Superior temporal gyrus (tissue), 1 donor: Measurements from ENCODE around the gene PLXNA3.
"Not testable (repeated sequence)": the region's sequence is repeated elsewhere in the genome, so short reads cannot be mapped to it uniquely, and the experiment has no call there.

Source experiments
- DNase-seq: peaks from one replicate; pipeline ENCODE4 v3.0.0-alpha.2; 2016; ENCODE audit errors: extremely low spot score

Gene PLXNA3

DNA sequence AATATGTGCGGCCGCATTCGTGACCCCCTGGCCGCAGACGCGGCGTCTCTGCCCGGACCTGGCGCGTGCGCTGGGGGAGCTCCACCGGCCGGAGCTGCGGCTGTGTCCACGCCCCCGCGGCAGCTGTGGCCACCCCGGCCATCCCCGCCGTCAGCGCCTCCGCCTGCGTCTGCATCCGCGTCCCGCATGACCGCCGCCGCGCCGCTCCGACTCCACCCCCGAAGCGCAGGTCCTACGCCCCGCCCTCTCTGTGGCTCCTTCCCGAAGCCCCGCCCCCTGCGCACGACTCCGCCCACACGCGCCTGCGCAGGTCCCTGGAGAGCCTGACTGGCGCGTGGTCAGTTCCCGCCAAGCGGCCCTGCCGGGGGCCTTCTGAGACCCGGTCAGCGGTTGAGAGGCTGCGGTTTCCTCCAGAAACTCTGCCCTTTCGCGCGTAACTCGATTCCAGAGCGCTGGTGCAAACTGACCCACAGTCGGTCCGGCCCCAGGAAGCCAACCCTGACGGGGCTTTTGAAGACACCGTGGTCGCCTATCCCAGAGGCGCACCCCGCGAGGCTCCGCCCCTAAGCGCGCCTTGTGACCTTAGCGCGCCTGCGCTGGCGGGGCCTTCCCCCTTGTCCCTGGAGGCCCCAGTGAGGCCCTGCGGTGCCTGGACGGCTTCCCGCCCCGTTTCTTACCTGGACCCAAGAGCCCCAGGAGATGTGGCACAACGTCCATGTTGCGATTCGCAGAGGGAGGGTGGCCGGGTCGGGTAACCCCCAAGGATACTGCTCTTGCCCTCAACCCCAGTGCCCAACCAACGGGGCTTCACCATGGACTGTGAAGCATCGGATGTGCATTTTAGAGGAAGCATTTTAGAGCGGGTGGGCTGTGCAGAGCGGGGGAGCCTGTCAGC lies 20.9 kb downstream of the PLXNA3 start, which contains the start of gene LAGE3:
Gene LAGE3 (minus strand): TSS at position 554 of the 895 bp plus-strand sequence. CDS start 366 bp downstream, at position 188.
- DNase-seq: peak; percentile 84

DNA sequence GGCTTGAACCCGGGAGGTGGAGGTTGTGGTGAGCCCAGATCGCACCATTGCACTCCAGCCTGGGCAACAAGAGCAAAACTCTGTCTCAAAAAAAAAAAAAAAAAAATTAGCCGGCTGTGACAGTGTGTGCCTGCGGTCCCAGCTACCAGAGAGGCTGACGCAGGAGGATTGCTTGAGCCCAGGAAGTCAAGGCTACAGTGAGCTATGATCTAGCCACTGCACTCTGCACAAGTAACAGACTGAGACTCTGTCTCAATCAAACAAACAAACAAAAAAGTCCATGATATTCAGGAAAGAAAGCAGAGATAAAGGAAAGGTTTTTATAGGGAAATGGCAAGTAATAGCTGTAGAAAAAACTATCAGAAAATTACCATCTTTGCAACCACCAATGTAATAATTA lies 23.1 kb downstream of the PLXNA3 start:
- DNase-seq: no peak

DNA sequence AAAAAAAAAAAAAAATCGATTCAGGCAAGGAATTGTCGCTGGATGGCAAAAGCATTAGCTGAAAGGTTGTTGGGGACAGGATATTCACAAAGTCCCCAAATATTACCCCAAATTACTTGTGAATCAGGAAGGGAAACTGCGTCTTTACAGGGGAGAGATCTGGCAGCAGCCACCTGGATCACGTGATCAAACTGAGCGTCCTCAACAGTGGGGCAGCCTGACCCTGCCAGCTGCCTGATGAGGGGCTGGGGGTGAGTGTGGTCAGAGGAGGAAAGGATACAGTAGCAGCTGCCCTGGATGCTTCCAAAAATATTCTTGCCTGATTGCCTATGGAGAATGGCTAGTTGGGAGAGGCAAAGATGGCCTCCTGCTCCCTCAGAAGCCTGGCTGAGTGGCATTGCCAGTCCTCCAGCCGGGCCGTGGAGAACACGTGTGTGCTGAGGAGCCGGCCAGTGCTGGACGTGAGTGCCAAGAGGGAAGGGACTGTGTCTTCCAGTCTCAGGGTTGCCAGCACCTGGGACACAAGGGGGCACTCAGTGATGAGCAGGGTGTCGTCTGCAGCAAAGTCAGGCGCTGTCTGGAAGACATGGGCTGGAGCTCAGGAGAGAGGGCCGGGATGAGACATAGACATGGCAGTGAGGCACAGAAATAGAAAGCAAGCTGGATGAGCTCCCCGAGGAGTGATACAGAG lies 24.0 kb downstream of the PLXNA3 start:
- no peak for DNase-seq

DNA sequence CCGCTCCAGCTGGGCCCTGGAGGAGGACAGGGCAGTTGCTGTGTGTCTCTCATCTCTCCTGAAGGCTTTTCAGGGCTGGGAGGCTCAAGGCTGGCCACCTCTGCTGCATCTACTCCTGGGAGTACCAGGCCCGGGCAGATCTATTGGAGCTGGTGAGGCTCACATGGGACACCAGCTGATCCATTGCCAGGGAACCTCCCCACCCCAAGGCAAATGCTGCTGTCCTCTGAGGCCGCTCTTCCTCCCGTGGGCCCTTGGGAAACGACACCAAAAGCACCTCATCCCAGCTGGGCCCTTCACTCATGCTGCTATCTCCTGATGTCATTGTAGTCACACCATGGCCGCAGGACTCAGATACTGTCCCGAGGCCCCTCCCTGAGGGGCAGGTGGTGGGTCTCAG lies 24.7 kb downstream of the PLXNA3 start:
- no peak for DNase-seq

DNA sequence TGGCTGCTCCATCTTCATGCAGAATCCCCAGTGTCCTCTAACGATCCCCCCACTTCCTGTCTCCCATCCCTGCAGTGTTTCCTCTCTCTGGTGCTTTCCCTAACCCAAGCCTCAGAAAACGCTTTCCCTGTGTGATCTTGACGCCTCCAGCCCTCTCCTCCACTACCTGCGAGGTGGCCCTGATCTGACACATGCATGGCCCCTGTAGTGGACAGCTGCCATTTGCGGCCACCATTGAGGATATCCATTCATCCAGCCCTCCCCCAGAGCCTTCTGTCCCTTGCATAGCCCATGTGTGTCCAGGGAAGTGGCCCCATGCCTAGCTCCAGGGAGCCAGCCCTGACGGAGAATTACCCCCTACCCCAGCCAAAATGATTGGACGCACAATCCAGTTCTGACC lies 25.2 kb downstream of the PLXNA3 start:
- DNase-seq: no peak

DNA sequence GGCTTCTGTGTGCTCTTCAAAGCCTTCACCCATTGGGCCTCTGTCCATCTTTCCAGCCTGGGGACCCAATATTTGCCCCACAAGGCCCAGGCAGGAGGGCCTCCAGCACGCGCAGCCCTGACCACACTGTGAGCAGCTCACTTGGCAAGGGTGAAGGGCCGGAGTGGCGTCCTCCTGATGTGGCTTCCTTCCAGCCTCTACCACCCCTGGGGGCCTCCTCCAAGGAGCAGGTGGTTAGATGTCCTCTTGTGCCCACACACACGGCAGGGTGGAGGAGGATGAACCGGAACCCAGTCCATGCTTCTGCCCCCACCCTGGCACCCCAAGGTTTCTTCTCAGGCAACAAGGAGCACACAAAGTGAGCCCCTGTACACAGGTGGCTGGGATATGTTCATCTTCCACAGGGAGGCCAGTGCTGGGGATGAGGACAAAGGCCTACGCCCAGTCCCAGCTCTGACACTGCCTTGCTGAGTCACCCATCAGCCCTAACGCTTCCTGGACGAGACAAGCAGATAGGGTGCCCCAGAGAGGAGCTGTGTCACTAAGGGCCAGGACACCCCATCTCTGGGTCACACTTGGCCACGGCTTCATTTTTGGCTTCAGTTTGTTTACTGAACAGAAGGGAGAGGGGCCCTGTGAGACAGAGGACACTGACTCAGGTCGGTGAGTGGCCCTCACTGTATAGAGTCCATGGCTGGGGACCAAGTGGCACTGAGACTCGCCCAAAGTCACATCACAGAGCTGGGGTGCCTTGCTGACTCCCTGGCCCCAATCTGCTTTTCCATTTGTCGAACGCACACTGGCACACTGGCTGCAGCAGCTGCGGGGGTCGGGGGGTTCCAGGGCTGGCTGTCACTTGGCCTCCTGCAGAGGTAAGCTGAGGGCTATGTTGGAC lies 26.4 kb downstream of the PLXNA3 start:
- no peak for DNase-seq

DNA sequence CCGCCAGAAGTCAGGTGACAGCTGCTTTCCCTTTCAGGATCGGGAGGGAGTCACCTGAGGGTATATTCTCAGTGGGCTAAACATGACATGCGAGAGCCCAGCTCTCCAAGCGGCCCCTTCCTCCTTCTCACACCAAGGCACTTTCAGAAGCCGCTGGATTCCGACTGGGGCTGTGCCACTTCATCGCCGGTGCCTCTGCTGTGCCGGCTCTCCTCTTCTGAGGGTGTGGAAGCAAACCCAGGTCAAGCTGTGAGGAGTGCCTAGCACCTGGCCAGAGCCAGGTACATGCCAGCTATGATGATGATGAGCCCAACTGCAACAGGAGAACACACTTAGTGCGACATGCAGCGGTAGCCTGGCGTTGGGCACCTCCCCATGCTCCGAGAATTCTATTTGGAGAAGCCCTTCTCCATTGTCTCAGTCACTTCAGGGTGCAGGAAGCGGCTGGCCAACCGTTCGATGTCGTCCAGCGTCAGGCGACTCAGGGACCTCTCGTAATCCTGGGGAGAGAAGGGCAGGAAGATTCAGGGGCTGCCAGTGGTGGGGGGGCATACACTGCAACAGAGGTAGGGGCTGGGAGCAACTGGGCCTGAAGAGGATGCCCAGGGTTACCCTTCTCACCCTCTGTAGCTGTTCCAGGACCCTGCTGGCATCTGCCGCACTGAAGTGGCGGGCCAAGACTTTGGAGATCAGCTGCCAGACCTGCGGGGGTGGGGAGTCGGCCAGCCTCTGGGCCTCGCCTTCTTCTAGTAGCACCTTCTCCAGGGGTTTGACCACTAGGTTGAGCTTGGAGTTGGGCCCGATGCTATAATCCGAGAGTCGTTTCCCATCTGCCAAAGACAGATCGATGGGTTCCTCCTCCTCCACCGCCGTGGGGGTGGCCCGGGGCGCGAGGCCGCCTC lies 27.3 kb downstream of the PLXNA3 start:
- no peak for DNase-seq

DNA sequence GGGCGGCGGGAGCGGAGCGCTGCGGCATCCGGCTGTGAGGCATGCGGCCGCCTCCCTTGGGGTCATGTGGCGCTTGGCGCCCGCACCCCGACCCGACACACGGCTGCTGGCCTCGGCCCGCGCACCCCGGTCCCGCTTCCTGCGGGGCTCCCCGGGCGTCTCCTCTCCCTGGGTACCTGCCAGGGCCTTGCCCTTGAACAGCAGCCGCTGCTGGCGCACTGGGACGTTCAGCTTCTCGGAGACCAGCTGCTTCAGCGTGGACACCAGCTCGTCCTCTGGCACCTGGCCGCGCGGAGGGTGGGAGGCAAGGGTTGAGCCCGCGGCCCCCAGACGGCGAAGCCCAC lies 27.9 kb downstream of the PLXNA3 start:
- no peak for DNase-seq

DNA sequence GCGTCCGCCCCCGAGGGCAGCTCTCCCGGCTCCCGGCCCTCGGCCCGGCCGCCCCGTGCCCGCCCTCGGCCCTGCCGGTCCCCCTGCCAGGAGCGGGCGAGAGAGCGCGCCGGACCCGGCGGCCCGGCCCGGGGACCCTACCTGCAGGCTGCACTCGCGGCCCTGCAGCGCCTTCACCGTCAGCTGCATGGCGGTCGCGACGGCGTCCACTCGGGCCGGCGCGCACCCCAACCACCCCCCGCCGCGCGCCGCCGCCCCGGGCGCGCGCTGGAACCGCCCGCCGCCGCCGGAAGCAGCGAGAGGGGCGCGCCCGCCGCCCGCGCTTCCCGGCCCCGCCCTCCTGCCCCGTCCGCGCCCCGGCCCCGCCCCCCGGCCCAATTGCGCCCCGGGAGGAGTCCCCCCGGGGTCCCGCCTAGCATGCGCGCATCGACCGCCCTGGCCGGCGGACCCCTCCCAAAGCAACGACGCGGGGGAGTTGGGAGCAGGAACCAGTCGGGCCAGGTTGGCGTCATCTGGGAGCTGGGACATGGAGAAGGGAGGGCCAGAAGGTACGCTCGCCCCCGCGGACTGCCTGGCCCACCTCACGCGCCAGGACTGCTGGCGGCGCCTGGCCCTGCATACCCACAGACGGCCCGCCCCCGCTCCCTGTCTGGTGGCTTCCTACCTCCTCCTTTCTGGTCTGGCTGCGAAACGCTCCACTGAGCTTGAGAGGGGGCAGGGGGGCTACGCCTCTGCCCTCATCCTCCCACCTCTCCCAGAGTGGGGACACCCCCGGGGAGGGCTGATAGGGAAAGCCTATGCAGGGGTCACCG lies 28.5 kb downstream of the PLXNA3 start, which contains the start of gene UBL4A:
Gene UBL4A (minus strand): TSS at position 220 of the 812 bp plus-strand sequence. CDS start 31 bp downstream, at position 189.
- DNase-seq: no peak

DNA sequence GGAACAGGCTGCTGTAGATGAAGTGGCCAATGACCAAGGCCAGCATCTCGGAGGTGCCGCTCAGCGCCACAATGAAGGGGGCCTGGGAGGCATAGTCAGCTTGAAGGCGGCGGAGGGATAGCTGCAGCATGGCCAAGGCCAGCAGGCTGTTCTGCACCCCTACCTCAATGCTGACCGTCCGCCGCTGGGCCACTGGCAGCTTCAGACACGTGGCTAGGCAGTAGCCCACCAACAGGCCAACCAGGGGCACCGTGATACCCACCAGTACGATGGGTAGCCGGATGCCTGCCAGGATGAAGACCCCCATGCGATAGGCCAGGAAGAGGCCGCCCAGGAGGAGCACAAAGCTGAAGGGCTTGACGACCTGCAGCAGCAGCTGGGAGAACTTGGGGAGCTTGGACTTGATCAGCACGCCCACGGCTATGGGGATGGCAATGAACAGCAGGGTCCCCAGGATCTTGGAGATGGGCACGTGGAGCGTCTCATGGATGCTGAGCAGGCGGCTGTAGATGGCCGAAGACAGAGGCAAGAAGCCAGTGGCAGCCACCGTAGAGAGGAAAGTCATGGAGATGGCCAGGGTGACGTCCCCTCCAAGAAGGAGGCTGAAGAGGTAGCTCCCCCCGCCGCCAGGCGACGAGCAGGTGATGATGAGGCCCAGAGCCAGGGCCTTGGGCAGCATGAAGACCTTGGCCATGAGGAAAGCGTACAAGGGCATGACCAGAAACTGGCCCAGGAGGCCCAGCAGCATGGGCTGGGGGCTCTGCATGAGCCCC lies 29.6 kb downstream of the PLXNA3 start:
- DNase-seq: no peak

DNA sequence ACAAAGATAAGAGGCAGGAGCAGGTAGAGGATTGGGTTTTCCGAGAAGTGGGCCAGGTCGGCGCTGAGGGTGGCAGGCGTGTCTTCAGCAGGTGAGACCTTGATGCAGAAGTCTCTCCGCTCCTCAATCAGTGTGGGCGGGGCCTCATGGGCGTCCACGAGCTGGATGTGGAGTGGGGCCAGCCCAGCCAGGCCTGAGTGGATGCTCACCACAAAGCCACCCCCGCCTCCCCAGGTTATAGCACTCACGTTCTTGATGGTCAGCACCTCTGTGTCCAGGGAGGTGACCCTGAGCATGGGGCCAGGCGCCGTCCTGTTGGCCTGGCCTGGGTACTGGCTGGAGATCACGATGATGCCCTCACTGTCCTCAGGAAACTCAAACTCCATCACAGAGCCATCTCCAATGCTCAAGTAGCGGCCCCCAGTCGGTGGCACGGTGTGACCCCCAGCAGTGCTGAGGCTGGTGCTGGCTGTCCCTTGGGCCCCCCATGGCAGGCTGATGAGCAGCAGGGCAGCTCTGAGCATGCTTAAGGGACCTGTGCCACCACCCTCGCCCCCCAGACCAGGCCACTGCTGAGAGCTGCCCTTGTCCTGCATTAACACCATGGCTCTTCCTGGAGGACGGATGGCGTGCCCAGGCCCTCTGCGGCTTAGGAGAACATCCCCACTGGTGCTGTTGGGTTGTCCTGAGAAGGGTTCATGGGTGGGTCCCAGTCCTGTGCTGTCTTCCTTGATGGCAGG lies 30.4 kb downstream of the PLXNA3 start:
- no peak for DNase-seq

DNA sequence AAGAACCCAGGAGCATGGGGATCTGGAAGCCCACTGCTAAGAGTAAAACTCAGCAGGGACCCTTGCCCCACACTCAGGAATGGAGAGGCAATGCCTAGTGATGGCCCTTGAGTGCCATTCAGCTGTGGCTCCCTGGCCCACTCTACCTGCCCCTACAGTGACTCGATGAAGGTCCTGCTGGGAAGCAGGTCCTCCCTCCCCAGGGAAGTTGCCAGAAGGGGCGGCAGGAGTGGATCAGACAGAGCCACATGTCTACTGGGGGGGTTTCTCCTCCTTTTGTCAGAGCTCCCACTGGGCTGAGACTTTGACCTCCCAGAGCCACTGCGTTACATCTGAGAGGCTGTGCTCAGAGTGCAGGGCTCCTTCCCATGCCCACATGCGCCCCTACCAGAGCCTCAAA lies 31.1 kb downstream of the PLXNA3 start:
- DNase-seq: no peak

DNA sequence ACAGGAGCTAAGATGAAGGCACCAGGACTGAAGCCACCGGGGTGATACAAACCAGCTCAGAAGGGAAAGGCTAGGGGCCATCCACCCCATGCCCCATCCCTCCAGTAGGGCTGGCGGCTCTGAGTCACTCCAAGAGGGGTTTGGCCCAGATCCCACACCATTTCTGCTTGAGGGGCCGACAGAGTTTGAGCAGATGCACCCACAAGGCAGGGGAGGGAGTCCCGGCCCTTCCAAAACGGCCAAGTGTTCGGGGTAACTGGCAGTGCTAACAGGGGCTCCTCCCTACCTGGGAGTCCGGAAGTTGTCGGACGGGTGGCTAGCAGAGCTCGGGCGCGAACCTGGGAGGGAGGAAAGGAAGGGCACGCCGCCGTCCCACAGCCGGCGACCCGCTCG lies 31.9 kb downstream of the PLXNA3 start:
- no peak for DNase-seq

DNA sequence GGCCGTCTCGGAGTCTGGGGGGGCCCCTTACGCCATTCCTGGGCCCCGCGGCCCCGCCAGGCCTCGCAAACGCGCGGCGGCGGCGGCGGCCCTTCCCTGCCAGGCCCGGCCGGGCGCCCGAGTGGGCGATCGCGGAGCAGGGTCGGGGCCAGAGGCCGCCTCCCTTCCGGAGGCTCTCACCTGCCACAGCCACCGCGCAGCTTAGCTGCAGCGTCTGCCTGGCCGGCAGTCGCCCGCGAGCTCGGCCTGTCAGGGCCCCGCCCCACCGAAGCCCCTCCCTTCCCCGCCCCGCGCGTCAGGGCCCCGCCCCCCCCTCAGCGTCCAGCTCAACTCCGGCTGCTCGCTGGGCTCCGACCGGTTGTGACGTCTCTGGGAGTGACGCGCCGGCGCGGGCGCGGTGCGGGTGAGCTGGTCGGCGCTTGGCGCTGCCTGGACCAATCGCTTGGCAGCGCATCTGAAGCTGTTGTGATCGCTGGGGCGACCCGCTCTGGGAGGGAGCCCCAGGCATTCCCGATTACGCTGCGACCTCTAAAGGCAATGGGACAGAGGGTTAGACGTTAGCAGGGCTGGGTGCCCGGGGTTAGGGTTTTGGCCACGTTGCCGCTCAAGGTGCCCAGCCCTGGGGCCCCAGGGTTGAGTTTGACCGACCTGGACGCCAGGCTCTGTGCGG lies 32.5 kb downstream of the PLXNA3 start, which contains the start of gene SLC10A3:
Gene SLC10A3 (minus strand): TSS at position 216 of the 670 bp plus-strand sequence. CDS start 1,689 bp downstream, outside the sequence.
- peak; percentile 89 for DNase-seq

DNA sequence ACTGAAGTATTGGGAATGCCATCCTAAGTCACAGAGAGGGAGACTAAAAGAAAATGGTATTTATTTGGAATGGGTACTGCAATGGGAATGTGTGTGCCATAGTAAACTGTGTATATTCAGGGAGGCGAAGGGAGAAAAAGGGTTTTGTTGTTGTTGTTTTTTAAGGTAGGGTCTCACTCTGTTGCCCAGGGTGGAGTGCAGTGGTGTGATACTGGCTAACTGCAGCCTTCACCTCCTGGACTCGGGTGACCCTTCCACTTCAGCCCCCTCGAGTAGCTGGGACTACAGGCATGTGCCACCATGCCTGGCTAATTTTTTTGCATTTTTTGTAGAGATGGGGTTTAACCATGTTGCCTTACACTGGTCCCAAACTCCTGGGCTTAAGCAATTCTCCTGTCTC lies 36.6 kb downstream of the PLXNA3 start:
- no peak for DNase-seq

DNA sequence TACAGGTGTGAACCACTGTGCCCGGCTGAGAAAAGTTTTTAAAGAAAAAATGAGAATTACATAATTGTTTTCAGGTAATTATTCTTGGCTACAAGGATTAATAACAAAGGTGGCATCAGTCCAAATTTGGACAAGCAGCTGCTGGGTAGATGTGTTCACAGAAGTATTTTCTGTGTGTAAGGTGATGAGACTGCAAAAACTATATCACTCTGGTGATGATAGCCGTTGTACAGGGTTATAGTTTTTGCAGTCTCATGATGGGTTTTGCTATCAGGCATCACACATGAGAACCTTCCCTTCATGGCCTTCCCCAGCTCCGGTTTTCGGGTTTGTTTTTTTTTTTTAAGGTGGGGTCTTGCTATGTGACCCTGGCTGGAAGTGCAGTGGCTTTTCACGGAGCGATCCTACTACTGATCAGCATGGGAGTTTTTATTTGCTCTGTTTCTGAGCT lies 37.4 kb downstream of the PLXNA3 start:
- DNase-seq: no peak

DNA sequence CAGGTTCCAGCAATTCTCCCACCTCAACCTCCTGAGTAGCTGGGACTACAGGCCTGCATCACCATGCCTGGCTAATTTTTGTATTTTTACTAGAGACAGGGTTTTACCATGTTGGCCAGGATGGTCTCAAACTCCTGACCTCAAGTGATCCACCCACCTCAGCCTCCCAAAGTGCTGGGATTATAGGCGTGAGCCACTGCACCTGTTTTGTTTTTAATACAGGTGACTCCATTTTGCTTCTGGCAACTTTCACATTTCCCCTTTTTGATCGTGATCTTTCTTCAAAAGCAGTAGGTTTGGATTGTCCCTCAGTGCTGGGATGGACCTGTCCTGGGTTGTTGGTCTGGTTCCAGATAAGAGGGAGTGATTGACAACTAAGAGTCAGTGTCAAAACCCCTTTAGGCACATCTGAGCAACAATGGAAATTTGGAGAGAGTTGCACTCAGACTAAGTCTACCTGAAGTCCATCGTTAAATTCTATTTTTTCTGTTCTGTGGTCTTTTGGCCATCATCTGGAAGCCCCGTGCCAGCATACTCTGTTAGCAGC lies 38.6 kb downstream of the PLXNA3 start:
- not testable (repeated sequence) for DNase-seq
